Ureter (tissue), 1 donor: Measurements from ENCODE around the gene NKX2-1. TPM values are rescaled to one million over a fixed set of nuclear protein-coding genes. Genes with fewer than 3 reads are reported as not detected.
"Not testable (repeated sequence)": the region's sequence is repeated elsewhere in the genome, so short reads cannot be mapped to it uniquely, and the experiment has no call there.

Experiments used
- DNase-seq: peaks from one replicate; pipeline ENCODE4 v3.0.0-alpha.2; 2020; ENCODE audit warnings: low spot score
- total RNA-seq: library from RNA; stranded (reverse); gene quantifications from one replicate; pipeline ENCODE4 v1.2.4, GENCODE V29; 2023
- donor health status: DM: yes; HTN: yes; CAD: no.

The NKX2-1 gene
- total RNA-seq = not detected

DNA sequence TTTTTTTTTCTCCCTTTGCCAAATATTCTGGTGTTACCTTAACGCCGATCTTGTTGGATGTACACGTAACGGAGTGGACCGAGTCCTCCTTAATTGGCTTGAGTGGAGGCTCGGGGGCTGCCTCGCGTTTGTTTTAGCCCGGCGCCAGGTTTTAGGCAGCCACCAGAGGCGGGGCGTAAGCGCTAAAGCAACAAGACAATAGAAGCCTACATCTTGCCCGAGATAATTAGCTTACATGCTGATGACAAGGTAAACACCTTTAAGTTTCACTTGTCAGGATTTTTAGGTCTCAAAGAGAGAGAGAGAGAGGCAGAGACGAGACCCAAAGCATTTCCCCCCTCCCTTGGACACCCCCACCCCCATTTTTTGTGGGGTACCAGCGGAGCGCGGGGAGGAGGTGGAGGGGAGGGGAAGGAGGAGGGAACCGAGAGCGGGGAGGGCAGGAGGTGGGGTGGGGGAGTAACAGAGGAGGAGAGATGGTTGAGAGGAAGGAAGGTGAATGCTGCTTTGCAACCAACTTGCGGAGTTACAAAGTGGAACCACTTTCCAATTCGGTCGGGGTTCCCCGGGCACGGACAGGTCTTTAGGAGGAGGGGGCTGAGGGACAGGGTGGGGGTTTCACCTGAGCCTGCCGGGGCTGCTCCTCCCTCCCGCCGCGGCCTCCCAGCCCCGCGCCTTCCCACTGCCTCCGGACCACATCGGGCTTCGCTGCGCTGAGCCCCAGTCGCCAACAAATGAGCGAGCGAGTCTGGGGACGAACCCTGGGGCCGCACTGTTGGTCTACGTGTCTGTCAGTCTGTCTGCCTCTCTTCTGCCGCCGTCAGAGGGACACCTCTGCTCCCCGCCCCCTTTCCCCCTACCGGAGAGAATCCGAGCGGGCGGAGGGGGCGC, at the start of gene NKX2-1:
TSS of gene NKX2-1 (minus strand) at position 802 of the 891 bp plus-strand sequence. CDS start at position 699, 103 bp downstream.
- DNase-seq = no peak

GRCh38 chr14:36556811-36557433, 36.9 kb upstream of the NKX2-1 start:
- no peak for DNase-seq

- no peak for DNase-seq
Measured at GRCh38 chr14:36555998-36556743, 36.1 kb upstream of the NKX2-1 start.

GRCh38 chr14:36553656-36554260, 33.7 kb upstream of the NKX2-1 start:
- no peak for DNase-seq

DNA sequence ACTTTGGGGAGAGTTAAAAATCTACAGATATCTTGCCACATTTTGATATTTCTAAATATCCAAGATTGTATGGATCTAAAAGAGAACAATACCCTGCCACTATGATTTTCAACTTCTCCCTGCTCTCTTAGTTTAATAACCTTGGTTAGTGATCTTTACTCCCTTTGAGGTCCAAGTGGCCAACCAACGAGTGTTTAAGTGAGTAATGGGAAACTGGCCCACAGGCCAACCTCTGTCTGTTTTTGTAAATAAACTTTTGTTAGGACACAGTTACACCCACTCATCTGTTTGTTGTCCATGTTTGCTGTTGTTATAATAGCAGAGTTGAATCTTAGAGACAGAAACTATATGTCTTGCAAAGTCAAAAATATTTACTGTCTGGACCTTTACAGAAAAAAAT, 30.9 kb upstream of the NKX2-1 start:
- DNase-seq = no peak

DNA sequence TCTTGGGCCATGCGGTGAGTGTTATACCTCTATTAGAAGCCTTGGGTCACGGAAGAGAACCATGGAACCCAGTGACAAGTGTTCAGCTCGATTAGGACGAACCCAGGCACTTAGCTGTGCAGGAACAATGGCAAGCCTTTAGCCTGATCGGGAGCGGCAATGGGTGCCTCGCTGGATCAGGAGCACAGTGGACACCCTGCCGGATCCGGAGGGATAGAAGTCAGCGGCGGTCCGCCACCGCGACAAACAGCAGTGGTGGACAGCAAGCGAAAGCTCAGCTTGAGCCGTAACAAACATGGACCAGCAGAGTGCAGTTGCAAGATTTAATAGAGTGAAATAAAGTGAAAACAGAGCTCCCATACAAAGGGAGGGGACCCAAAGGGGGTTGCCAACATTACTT, 24.2 kb upstream of the NKX2-1 start:
- DNase-seq = not testable (repeated sequence)

DNA sequence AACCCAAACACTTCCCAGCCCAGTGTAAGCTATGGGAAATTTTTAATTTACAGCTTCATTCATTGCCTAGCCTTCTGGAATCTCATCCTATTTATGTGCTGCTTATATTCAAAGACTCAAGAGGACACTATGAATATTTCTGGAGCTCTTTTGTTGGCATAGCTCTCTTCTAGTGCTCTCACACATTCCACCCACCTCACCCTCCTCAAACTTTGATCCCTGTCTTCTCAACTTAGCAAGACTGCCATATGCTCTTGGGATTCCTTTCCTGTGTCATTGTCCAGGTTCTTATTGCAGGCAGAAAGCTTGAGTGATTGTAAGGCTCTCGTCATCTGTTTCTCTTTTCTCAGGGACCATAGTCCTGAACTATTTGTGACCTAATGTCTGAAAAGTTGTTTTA, 18.0 kb upstream of the NKX2-1 start:
- no peak for DNase-seq

DNA sequence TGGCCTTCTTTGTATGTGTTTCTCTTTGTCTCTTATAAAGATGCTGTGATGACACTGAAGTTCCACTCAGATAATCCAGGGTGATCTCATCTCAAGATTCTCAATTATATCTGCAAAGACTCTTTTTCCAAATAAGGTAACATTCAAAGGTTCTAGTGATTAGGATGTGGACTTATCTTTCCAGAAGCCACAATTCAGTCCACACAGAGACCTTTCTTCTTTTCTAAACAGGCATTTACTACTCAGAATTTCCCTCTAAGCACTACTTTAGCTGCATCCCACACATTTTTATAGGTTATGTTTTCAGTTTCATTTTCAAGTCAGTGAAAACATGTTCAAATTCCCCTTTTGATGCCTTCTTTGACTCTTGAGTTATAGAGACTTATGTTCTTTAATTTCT, 9.0 kb upstream of the NKX2-1 start:
- no peak for DNase-seq

DNA sequence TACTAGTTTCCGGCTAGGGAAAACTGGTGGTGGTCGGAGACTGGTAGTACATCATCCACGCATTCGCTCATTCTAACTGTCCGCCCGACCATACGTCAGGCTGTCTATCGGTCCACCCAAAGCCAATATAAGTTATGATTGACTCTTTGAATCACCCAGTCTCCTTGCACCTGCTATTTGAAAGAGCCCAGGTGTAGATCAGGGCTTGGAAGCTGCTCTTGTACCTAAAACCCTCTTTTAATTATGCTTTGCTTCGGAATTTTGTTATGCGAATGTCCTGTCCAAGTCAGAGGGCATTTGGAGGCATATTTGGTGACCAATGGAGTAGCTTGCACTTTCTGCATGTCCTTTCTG, 5.7 kb upstream of the NKX2-1 start:
- no peak for DNase-seq

DNA sequence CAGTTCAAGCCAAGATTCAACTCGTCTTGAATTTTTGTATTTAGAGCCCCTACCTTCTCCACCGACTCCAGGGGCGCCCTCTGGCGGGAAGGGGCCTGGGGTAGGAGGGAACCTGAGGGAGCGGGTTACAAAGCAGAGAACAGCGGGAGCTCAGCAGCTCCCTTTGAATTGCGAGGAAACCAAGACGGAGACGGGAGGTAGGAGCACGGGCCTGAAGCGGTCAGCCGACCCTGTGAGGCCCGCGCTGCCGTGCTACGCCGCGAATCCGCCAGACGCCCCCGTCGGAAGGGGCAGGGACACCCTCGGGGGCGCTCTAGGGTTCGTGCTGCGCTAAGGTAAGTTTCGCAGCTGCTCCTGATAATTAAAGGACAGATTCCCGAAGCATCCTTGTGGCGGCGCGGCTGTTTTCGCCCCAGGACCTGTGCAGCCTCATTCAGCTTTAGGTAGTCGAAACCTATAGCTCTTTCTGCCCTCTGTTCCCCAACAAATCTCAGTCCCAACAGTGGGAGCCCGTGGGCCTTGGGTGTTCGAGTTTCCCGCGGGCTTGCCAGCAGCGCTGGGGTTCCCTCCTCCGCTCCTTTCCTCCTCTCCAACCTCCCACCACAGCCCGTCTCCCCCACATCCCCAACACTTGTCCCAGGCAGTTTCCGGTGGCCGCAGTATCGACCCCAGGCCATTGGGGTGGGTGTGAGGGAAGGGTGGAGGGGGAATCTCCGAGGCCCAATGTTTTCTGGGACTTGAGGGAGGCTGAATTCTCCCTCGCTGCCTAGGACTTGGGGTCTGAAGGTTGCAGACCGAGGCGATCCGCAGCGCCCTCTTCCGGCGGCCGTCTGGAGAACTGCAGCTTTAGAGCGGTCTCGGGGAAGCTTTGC, 5.1 kb upstream of the NKX2-1 start:
- no peak for DNase-seq

- DNase-seq = no peak
Measured at GRCh38 chr14:36524220-36524837, 4.3 kb upstream of the NKX2-1 start.

GRCh38 chr14:36522972-36523715, 3.1 kb upstream of the NKX2-1 start:
- DNase-seq = no peak

DNA sequence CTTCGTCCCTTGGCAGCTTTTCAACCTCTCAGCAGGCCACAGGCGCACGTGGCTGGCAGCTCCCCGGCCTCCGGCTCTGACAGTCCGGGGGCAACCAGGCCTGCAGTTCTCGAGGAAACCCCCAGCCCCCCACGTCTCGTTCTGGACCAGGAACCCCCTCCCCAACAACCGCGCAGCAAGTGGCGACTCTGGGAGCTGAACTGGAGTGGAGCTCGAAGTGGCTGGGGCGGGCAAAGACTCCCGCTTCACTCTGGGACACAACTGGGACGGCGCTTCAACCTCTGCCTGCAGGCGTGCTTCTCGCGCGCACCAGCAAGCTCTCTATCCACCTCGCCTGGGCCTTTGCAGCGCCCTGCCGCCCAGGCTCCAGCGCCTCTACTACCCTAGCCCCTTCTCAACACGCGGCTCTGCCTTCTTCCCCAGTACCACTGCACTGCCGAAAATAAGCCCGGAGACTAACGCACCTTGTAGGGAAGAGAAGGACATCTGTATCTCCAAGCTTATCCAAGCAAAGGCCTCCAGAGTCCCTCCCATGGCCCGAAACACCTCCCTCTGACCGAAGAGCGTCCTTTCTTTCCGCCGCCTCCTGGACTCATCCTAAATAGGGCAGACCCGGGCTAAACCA, 2.4 kb upstream of the NKX2-1 start:
- no peak for DNase-seq

- DNase-seq = no peak
Measured at GRCh38 chr14:36521598-36522345, 1.7 kb upstream of the NKX2-1 start.

GRCh38 chr14:36520601-36521525, 831 bp upstream of the NKX2-1 start:
- DNase-seq = no peak

- DNase-seq = no peak
Measured at GRCh38 chr14:36518586-36519430, 1.2 kb downstream of the NKX2-1 start.
